Adrenal gland (tissue), 12 donors: ENCODE results near the gene SLC35E2B. TPM values are rescaled to one million over a fixed set of nuclear protein-coding genes. Genes with fewer than 3 reads are reported as not detected.

Source experiments
- DNase-seq, 7 donors: peaks; one replicate each; pipeline ENCODE4 v3.0.0-alpha.2; 2019 to 2020
- H3K27ac ChIP-seq, 5 donors: fragments of 200-600 bp; sonication (generic) in 4 of 5; 1 replicate in 3 of 5; 2 replicates in 2 of 5; pipeline versions ENCODE4 v1.5.1 to v1.8.0; 2016 to 2020; ENCODE audit warnings: mild to moderate bottlenecking in 1 of 5
- H3K27me3 ChIP-seq: fragments of 200-600 bp; 2 replicates; pipeline ENCODE4 v1.8.0; 2021
- H3K36me3 ChIP-seq, 2 donors: fragments of 200-600 bp; replicated peaks in 1 of 2; 1 replicate in 1 of 2; 2 replicates in 1 of 2; pipeline versions ENCODE4 v1.5.1 to v1.8.0; 2018 to 2022
- H3K4me1 ChIP-seq, 2 donors: fragments of 200-600 bp; replicated peaks in 1 of 2; 1 replicate in 1 of 2; 2 replicates in 1 of 2; pipeline versions ENCODE4 v1.5.1 to v1.8.0; 2018 to 2021
- H3K4me3 ChIP-seq, 4 donors: fragments of 200-600 bp; sonication (generic) in 3 of 4; one replicate each; pipeline ENCODE4 v1.5.1; 2016 to 2018
- H3K9me3 ChIP-seq, 3 donors: fragments of 200-600 bp; sonication (generic) in 1 of 3; replicated peaks in 1 of 3; 1 replicate in 2 of 3; 2 replicates in 1 of 3; pipeline versions ENCODE4 v1.5.1 to v1.8.0; 2016 to 2021
- CTCF ChIP-seq, 6 experiments: fragments of 450-650 bp in 4 of 6; fragments of 200-600 bp in 2 of 6; sonication (generic) in 1 of 6; IDR thresholded peaks; 1 replicate in 5 of 6; 2 replicates in 1 of 6; pipeline versions ENCODE4 v1.5.1 to v1.8.0; 2016 to 2021; ENCODE audit warnings: antibody characterized with exemption in 6 of 6, mild to moderate bottlenecking in 2 of 6, moderate library complexity in 1 of 6
- POLR2A ChIP-seq, 2 donors: fragments of 450-650 bp; IDR thresholded peaks; one replicate each; pipeline ENCODE4 v1.6.1; 2017; ENCODE audit warnings: antibody characterized with exemption in 2 of 2, mild to moderate bottlenecking in 2 of 2, moderate library complexity in 1 of 2
- WGBS, 4 donors: extraction: QIAGEN DNeasy Blood & Tissue Kit in 2 of 4; methylation state at CpG; one replicate each; pipeline versions ENCODE4 v1.1.5 to v1.1.7; 2013 to 2017; 5-methylcytosine and 5-hydroxymethylcytosine counted together
- intact Hi-C, 2 donors: fragments of 100-400 bp; cut with DNase I; formaldehyde crosslinking; loops; one replicate each; pipeline versions ENCODE4 v1.14.1 to v1.15.0; 2022 to 2023
- polyA plus RNA-seq, 3 donors: library from polyadenylated mRNA; stranded (reverse); fragments of 200-250 nt in 2 of 3; fragments of 350-450 nt in 1 of 3; fragmentation: Illumina TruSeq in 1 of 3; extraction: RNeasy Lipid Tissue Mini Kit (QIAGEN cat#74804) in 1 of 3; gene quantifications; one replicate each; pipeline ENCODE4 v1.2.3, GENCODE V29; 2013 to 2014
- total RNA-seq, 9 donors: library from RNA; depleted of rRNA in 4 of 9; stranded (reverse); fragments of >200 nt in 4 of 9; fragments of 120-200 nt in 1 of 9; fragmentation: NEBNext Ultra II Directional in 1 of 9; extraction: Animal tissue kit (Norgen Biotek cat#: 25700) in 1 of 9; gene quantifications; one replicate each; pipeline versions ENCODE4 v1.1.0 to v1.2.4, GENCODE V29; 2013 to 2023
- donor health status: healthy with polysubstance abuse.
- donor health status: Bipolar disorder and iron deficiency.
- donor health status: DM: yes; HTN: yes; CAD: no.
- donor health status: DM: no; HTN: no; CAD: no.
- donor health status: DM: no; HTN: no; CAD: no.
- donor health status: DM: yes; HTN: yes; CAD: no.

The SLC35E2B gene
- total and polyA plus RNA-seq, 12 donors: 11.2 to 89.5 (median 48.3) TPM

- peak in 1 of 7 donors; percentile 6 for DNase-seq
- Histone ChIP-seq H3K4me3 (no peak overlapping the region), H3K27me3 (no peaks in the 10 kb centered on the region), H3K4me1 (no peaks in the 10 kb centered on the region), H3K27ac (no peak overlapping the region), H3K9me3 (no peaks in the 10 kb centered on the region), H3K36me3 (peaks cover 0 to 7% of the 10 kb centered on the region in 2 donors)
- 96 to 97% (median 96%) methylated on average over 17 to 33 of the region's 33 CpGs; no CpG with 5 or more reads in 1 of the 4 donors for WGBS, 4 donors
- TF ChIP-seq CTCF (IDR thresholded peaks at IDR 0.05): no peak
- no peak for TF ChIP-seq POLR2A (IDR thresholded peaks at IDR 0.05)
- intact Hi-C loops: no loop called here
Observed at GRCh38 chr1:1623181-1623630, 69.4 kb downstream of the SLC35E2B start.

GRCh38 chr1:1622788-1623094 is 69.9 kb downstream of the SLC35E2B start:
- DNase-seq: peak in 1 of 7 donors; percentile 6
- 87 to 94% (median 92%) methylated on average over 17 of the region's 17 CpGs for WGBS, 4 donors
- H3K4me1 ChIP-seq: no peaks in the 10 kb centered on the region
- no peak overlapping the region for H3K4me3 ChIP-seq
- peaks cover 0 to 6% of the 10 kb centered on the region in 2 donors for H3K36me3 ChIP-seq
- intact Hi-C loops: no loop called here
- H3K9me3 ChIP-seq: no peaks in the 10 kb centered on the region
- TF ChIP-seq CTCF (IDR thresholded peaks at IDR 0.05): no peak
- no peak for TF ChIP-seq POLR2A (IDR thresholded peaks at IDR 0.05)
- H3K27ac ChIP-seq: no peak overlapping the region
- H3K27me3 ChIP-seq: no peaks in the 10 kb centered on the region

- no peak for TF ChIP-seq CTCF (IDR thresholded peaks at IDR 0.05)
- TF ChIP-seq POLR2A (IDR thresholded peaks at IDR 0.05): no peak
- Histone ChIP-seq H3K4me3 (no peak overlapping the region), H3K27ac (no peak overlapping the region), H3K27me3 (no peaks in the 10 kb centered on the region), H3K4me1 (peaks cover 0 to 3% of the 10 kb centered on the region in 2 donors), H3K9me3 (no peaks in the 10 kb centered on the region), H3K36me3 (peaks cover 0 to 8% of the 10 kb centered on the region in 2 donors)
- no peak for DNase-seq
- intact Hi-C loops: no loop called here
- WGBS, 4 donors: 81 to 89% (median 87%) methylated on average over 9 to 21 of the region's 21 CpGs
Observed at GRCh38 chr1:1622010-1622787, 70.4 kb downstream of the SLC35E2B start.

- H3K9me3 ChIP-seq: no peaks in the 10 kb centered on the region
- WGBS, 4 donors: 87 to 91% (median 89%) methylated on average over 11 to 31 of the region's 31 CpGs
- no peak overlapping the region for H3K27ac ChIP-seq
- intact Hi-C loops: no loop called here
- H3K27me3 ChIP-seq: no peaks in the 10 kb centered on the region
- no peak for TF ChIP-seq CTCF (IDR thresholded peaks at IDR 0.05)
- no peak for TF ChIP-seq POLR2A (IDR thresholded peaks at IDR 0.05)
- no peak for DNase-seq
- H3K36me3 ChIP-seq: peaks cover 0 to 8% of the 10 kb centered on the region in 2 donors
- peaks cover 7 to 11% of the 10 kb centered on the region in 2 donors for H3K4me1 ChIP-seq
- H3K4me3 ChIP-seq: no peak overlapping the region
Observed at GRCh38 chr1:1621173-1622009, 71.2 kb downstream of the SLC35E2B start.
